GM12878 (cell line): Measurements from ENCODE around the gene RND1.

Experiments used
- CREB1 ChIP-seq: IDR thresholded peaks from 2 replicates; pipeline ENCODE4 v1.6.1; 2012; ENCODE audit warnings: low read depth, mild to moderate bottlenecking, inconsistent platforms
- ESRRA ChIP-seq: IDR thresholded peaks from 2 replicates; pipeline ENCODE4 v1.6.1; 2012; ENCODE audit warnings: mild to moderate bottlenecking, low read length, improper control_type of control experiment
- MXI1 ChIP-seq: fragments of 150-350 bp; IDR thresholded peaks from 2 replicates; pipeline ENCODE4 v1.6.1; 2011; ENCODE audit warnings: low read depth, mild to moderate bottlenecking, inconsistent platforms, low read length, improper control_type of control experiment
- NFIC ChIP-seq: IDR thresholded peaks from 2 replicates; pipeline ENCODE4 v1.6.1; 2012; ENCODE audit warnings: low read depth, mild to moderate bottlenecking, inconsistent platforms, low read length, moderate library complexity
- POLR2A ChIP-seq: IDR thresholded peaks from 2 replicates; pipeline ENCODE4 v1.6.1; 2011; ENCODE audit warnings: low read depth, mild to moderate bottlenecking, low read length
- POLR2AphosphoS2 ChIP-seq: IDR thresholded peaks from 2 replicates; pipeline ENCODE4 v1.6.1; 2011; ENCODE audit warnings: low read depth, mild to moderate bottlenecking, low read length, improper control_type of control experiment, moderate library complexity
- RCOR1 ChIP-seq: conservative IDR thresholded peaks from 2 replicates; pipeline ENCODE4 v1.6.1; 2012; ENCODE audit warnings: low read depth, low read length, improper control_type of control experiment
- ZNF207 ChIP-seq: fragments of 450-650 bp; IDR thresholded peaks from 2 replicates; pipeline ENCODE4 v1.6.1; 2014; ENCODE audit warnings: antibody characterized with exemption, mild to moderate bottlenecking, borderline replicate concordance

GRCh38 chr12:48827026-48827425 is 38.6 kb downstream of the RND1 start:
- no peak for TF ChIP-seq MXI1
- no peak for TF ChIP-seq CREB1
- TF ChIP-seq NFIC = no peak
- TF ChIP-seq POLR2A = no peak
- no peak for TF ChIP-seq ESRRA
- TF ChIP-seq POLR2AphosphoS2 = no peak
- no peak for TF ChIP-seq RCOR1
- TF ChIP-seq ZNF207 = no peak
